CD14-positive monocyte (primary cell): ENCODE results near the gene DHCR24. TPM values are rescaled to one million over a fixed set of nuclear protein-coding genes. Genes with fewer than 3 reads are reported as not detected.

Source experiments
- DNase-seq, 3 donors: peaks; one replicate each; pipeline ENCODE4 v3.0.0-alpha.2; 2011 to 2022
- H2AFZ ChIP-seq: 2 replicates; pipeline ENCODE4 v1.6.0; 2012; ENCODE audit warnings: mild to moderate bottlenecking, low read depth, low read length, inconsistent platforms; ENCODE audit not compliant: insufficient read depth, poor library complexity, severe bottlenecking
- H3K27ac ChIP-seq, 2 donors: 1 replicate in 1 of 2; 2 replicates in 1 of 2; pipeline ENCODE4 v1.5.1; 2012 to 2013; ENCODE audit warnings: low read length in 2 of 2, control low read depth in 1 of 2, inconsistent platforms in 1 of 2, low read depth in 1 of 2, mild to moderate bottlenecking in 1 of 2
- H3K27me3 ChIP-seq, 2 donors: one replicate each; pipeline versions ENCODE4 v1.6.0 to v1.6.1; 2011 to 2013; ENCODE audit warnings: low read length in 2 of 2; ENCODE audit not compliant: control insufficient read depth in 2 of 2, insufficient read depth in 2 of 2
- H3K36me3 ChIP-seq, 2 donors: replicated peaks in 1 of 2; 1 replicate in 1 of 2; 2 replicates in 1 of 2; pipeline versions ENCODE4 v1.5.1 to v1.6.1; 2012 to 2013; ENCODE audit warnings: low read length in 2 of 2, control low read depth in 1 of 2, inconsistent platforms in 1 of 2, mild to moderate bottlenecking in 1 of 2; ENCODE audit not compliant: insufficient read depth in 2 of 2, control insufficient read depth in 1 of 2
- H3K4me1 ChIP-seq, 2 donors: 1 replicate in 1 of 2; 2 replicates in 1 of 2; pipeline versions ENCODE4 v1.5.1 to v1.6.1; 2012 to 2013; ENCODE audit warnings: low read length in 2 of 2, control low read depth in 1 of 2, inconsistent platforms in 1 of 2, mild to moderate bottlenecking in 1 of 2, moderate library complexity in 1 of 2; ENCODE audit not compliant: insufficient read depth in 2 of 2, control insufficient read depth in 1 of 2
- H3K4me2 ChIP-seq: replicated peaks from 2 replicates; pipeline ENCODE3; 2012; ENCODE audit warnings: low read length, moderate library complexity, mild to moderate bottlenecking; ENCODE audit not compliant: poor library complexity, severe bottlenecking; ENCODE audit errors: extremely low read depth
- H3K4me3 ChIP-seq, 3 experiments: fragments of 200-600 bp in 1 of 3; sonication (generic) in 1 of 3; replicated peaks in 1 of 3; 1 replicate in 2 of 3; 2 replicates in 1 of 3; pipeline ENCODE4 v1.5.1; 2011 to 2013; ENCODE audit warnings: low read length in 3 of 3, mild to moderate bottlenecking in 3 of 3, control low read depth in 2 of 3, low read depth in 2 of 3, inconsistent platforms in 1 of 3, moderate library complexity in 1 of 3
- H3K79me2 ChIP-seq: 2 replicates; pipeline ENCODE4 v1.6.0; 2012; ENCODE audit warnings: mild to moderate bottlenecking, control low read depth, inconsistent platforms, low read length, moderate library complexity; ENCODE audit not compliant: insufficient read depth
- H3K9ac ChIP-seq: 2 replicates; pipeline ENCODE4 v1.6.0; 2017; ENCODE audit warnings: low read length, mild to moderate bottlenecking; ENCODE audit not compliant: insufficient read depth, poor library complexity, severe bottlenecking
- H3K9me3 ChIP-seq, 2 donors: replicated peaks in 1 of 2; 1 replicate in 1 of 2; 2 replicates in 1 of 2; pipeline versions ENCODE4 v1.5.1 to v1.6.1; 2012 to 2013; ENCODE audit warnings: low read length in 2 of 2, control low read depth in 1 of 2; ENCODE audit not compliant: control insufficient read depth in 1 of 2, insufficient read depth in 1 of 2
- H4K20me1 ChIP-seq: 2 replicates; pipeline ENCODE4 v1.6.0; 2012; ENCODE audit warnings: mild to moderate bottlenecking, low read length, control low read depth, moderate library complexity; ENCODE audit not compliant: insufficient read depth
- H3K27ac Mint-ChIP-seq, 7 donors: one replicate each; pipeline ENCODE4 v1.8.0; 2020; ENCODE audit warnings: mild to moderate bottlenecking in 7 of 7, mixed read lengths in 7 of 7, moderate library complexity in 6 of 7, inconsistent platforms in 2 of 7
- H3K27me3 Mint-ChIP-seq, 3 donors: one replicate each; pipeline ENCODE4 v1.8.0; 2021 to 2022; ENCODE audit warnings: low read depth in 3 of 3, mild to moderate bottlenecking in 3 of 3, mixed read lengths in 3 of 3, moderate library complexity in 3 of 3, inconsistent platforms in 1 of 3
- H3K36me3 Mint-ChIP-seq, 2 donors: one replicate each; pipeline ENCODE4 v1.8.0; 2020; ENCODE audit warnings: mixed read lengths in 2 of 2, inconsistent platforms in 1 of 2, mild to moderate bottlenecking in 1 of 2
- H3K4me1 Mint-ChIP-seq: one replicate; pipeline ENCODE4 v1.8.0; 2020; ENCODE audit warnings: mild to moderate bottlenecking, mixed read lengths
- H3K4me3 Mint-ChIP-seq, 2 donors: one replicate each; pipeline ENCODE4 v1.8.0; 2020; ENCODE audit warnings: mild to moderate bottlenecking in 2 of 2, mixed read lengths in 2 of 2, moderate library complexity in 1 of 2
- H3K9me3 Mint-ChIP-seq, 7 donors: one replicate each; pipeline ENCODE4 v1.8.0; 2020 to 2022; ENCODE audit warnings: mixed read lengths in 7 of 7, mild to moderate bottlenecking in 6 of 7, moderate library complexity in 6 of 7, inconsistent platforms in 2 of 7
- CTCF ChIP-seq: fragments of 200-600 bp; IDR thresholded peaks from one replicate; pipeline ENCODE4 v1.8.0; 2022; ENCODE audit warnings: antibody characterized with exemption, mild to moderate bottlenecking
- WGBS: methylation state at CpG from one replicate; pipeline ENCODE4 v1.1.5; 2013; ENCODE audit warnings: missing lambda C conversion rate; ENCODE audit not compliant: insufficient coverage; 5-methylcytosine and 5-hydroxymethylcytosine counted together
- intact Hi-C, 2 donors: fragments of 100-400 bp; cut with micrococcal nuclease; formaldehyde crosslinking; loops; one replicate each; pipeline versions ENCODE4 v1.15.0 to v1.15.1; 2023
- polyA plus RNA-seq, 3 donors: library from polyadenylated mRNA; depleted of rRNA in 1 of 3; unstranded in 2 of 3; stranded (reverse) in 1 of 3; fragments of 300-500 nt in 2 of 3; fragments of >200 nt in 1 of 3; fragmentation: Illumina TruSeq in 2 of 3; gene quantifications; 1 replicate in 2 of 3; 2 replicates in 1 of 3; pipeline ENCODE4 v1.2.3, GENCODE V29; 2012 to 2021

Gene DHCR24
- polyA plus RNA-seq, 3 donors: 0.48 to 3.5 (median 3.0) TPM

GRCh38 chr1:54819195-54819536 is 67.8 kb downstream of the DHCR24 start:
- no peaks in the 10 kb centered on the region for H3K4me1 ChIP-seq
- Mint-ChIP-seq H3K4me3 (no peak overlapping the region), H3K9me3 (peaks cover 5 to 12% (median 11%) of the 10 kb centered on the region in 7 donors), H3K27me3 (peaks cover 0 to 4% (median 2%) of the 10 kb centered on the region in 3 donors), H3K4me1 (no peaks in the 10 kb centered on the region), H3K27ac (no peak overlapping the region), H3K36me3 (no peaks in the 10 kb centered on the region)
- no peaks in the 10 kb centered on the region for H3K27me3 ChIP-seq
- 100% methylated on average over 1 of the region's 4 CpGs for WGBS
- no peak overlapping the region for H3K9ac ChIP-seq
- no peaks in the 10 kb centered on the region for H3K36me3 ChIP-seq
- no peak overlapping the region for H3K4me2 ChIP-seq
- no peak overlapping the region for H2AFZ ChIP-seq
- no peaks in the 10 kb centered on the region for H3K79me2 ChIP-seq
- intact Hi-C loops: no loop called here
- H3K9me3 ChIP-seq: peaks cover 5 to 6% of the 10 kb centered on the region in 2 donors
- TF ChIP-seq CTCF: no peak
- DNase-seq: no peak
- no peak overlapping the region for H3K27ac ChIP-seq
- H3K4me3 ChIP-seq: no peak overlapping the region
- no peaks in the 10 kb centered on the region for H4K20me1 ChIP-seq

- Histone ChIP-seq H3K9me3 (peaks cover 0 to under 1% of the 10 kb centered on the region in 2 donors), H3K4me3 (no peak overlapping the region), H3K4me1 (no peaks in the 10 kb centered on the region), H3K79me2 (no peaks in the 10 kb centered on the region), H3K27me3 (no peaks in the 10 kb centered on the region), H3K27ac (no peak overlapping the region), H3K4me2 (no peak overlapping the region), H3K36me3 (no peaks in the 10 kb centered on the region), H4K20me1 (no peaks in the 10 kb centered on the region), H2AFZ (no peak overlapping the region), H3K9ac (no peak overlapping the region)
- intact Hi-C loops: no loop called here
- peaks cover 2 to 8% (median 6%) of the 10 kb centered on the region in 7 donors for H3K9me3 Mint-ChIP-seq
- no peak overlapping the region for H3K27ac Mint-ChIP-seq
- no peak overlapping the region for H3K4me3 Mint-ChIP-seq
- TF ChIP-seq CTCF: no peak
- H3K27me3 Mint-ChIP-seq: peaks cover 0 to 2% (median 2%) of the 10 kb centered on the region in 3 donors
- DNase-seq: no peak
- WGBS: 75% methylated on average over 4 of the region's 5 CpGs
- no peaks in the 10 kb centered on the region for H3K36me3 Mint-ChIP-seq
- H3K4me1 Mint-ChIP-seq: no peaks in the 10 kb centered on the region
These were observed 68.4 kb downstream of the DHCR24 start for GRCh38 chr1:54818461-54819194.
